Astrocyte of the cerebellum (primary cell): Measurements from ENCODE around the gene ETFA.

Experiments used
- DNase-seq: peaks from one replicate; pipeline ENCODE4 v3.0.0-alpha.2; 2011; ENCODE audit warnings: low read depth
- H3K4me3 ChIP-seq: 2 replicates; pipeline ENCODE4 v1.5.1; 2011; ENCODE audit warnings: mild to moderate bottlenecking, low read depth, low read length, moderate library complexity
- CTCF ChIP-seq: IDR thresholded peaks from 2 replicates; pipeline ENCODE4 v1.5.1; 2012; ENCODE audit warnings: low read length, low read depth, moderate library complexity, mild to moderate bottlenecking; ENCODE audit errors: missing control alignments
- in situ Hi-C: cut with HindIII; loops from 2 replicates; pipeline ENCODE4 v1.10.0; 2017; ENCODE audit warnings: low sequenced_read_pairs

Gene ETFA

GRCh38 chr15:76235186-76235826 is 76.0 kb downstream of the ETFA start:
- DNase-seq, result peak; percentile 27
- in situ Hi-C loops, result no loop called here
- H3K4me3 ChIP-seq, result no peak overlapping the region
- peak; percentile 34 for TF ChIP-seq CTCF

GRCh38 chr15:76234337-76234889 is 76.9 kb downstream of the ETFA start:
- in situ Hi-C loops, result no loop called here
- H3K4me3 ChIP-seq, result no peak overlapping the region
- TF ChIP-seq CTCF, result no peak
- DNase-seq, result no peak

- no peak for DNase-seq
- H3K4me3 ChIP-seq, result no peak overlapping the region
- no peak for TF ChIP-seq CTCF
- in situ Hi-C loops, result no loop called here
Measured at GRCh38 chr15:76233921-76234320, 77.3 kb downstream of the ETFA start.

- in situ Hi-C loops, result no loop called here
- no peak overlapping the region for H3K4me3 ChIP-seq
- TF ChIP-seq CTCF, result no peak
- DNase-seq, result no peak
Measured at GRCh38 chr15:76229266-76229665, 82.0 kb downstream of the ETFA start.

- H3K4me3 ChIP-seq, result no peak overlapping the region
- no peak for DNase-seq
- in situ Hi-C loops, result loop anchor here (25.0 kb wide), 1 partner anchor 614 kb away; no protein-coding TSS in a partner anchor
- no peak for TF ChIP-seq CTCF
Measured at GRCh38 chr15:76223521-76223920, 87.7 kb downstream of the ETFA start.

GRCh38 chr15:76222159-76222558 is 89.1 kb downstream of the ETFA start:
- H3K4me3 ChIP-seq, result no peak overlapping the region
- no peak for DNase-seq

More at GRCh38 chr15:76222159-76222558, 89.1 kb downstream of the ETFA start:
- TF ChIP-seq CTCF, result no peak
- in situ Hi-C loops, result loop anchor here (25.0 kb wide), 1 partner anchor 615 kb away; no protein-coding TSS in a partner anchor
